Measurements from ENCODE around the gene IQGAP2.
A peak's percentile ranks its signal among the peaks of the same experiment; 100 is the strongest.

The IQGAP2 gene

GRCh38 chr5:76364226-76364589, 38.9 kb upstream of the IQGAP2 start:
- Histone ChIP-seq H4K20me1 (ENCODE audit: control insufficient read depth, insufficient read depth, low read depth, low read length) (no peaks in the 10 kb centered on the region), H3K9me3 (ENCODE audit: control insufficient read depth, insufficient read depth, low read length) (no peaks in the 10 kb centered on the region), H3K4me2 (ENCODE audit: low read length) (no peak overlapping the region), H3K27me3 (ENCODE audit: control insufficient read depth, low read length) (no peaks in the 10 kb centered on the region), H3K9me2 (replicated peaks; ENCODE audit: control insufficient read depth, low read length) (no peaks in the 10 kb centered on the region), H3K4me3 (ENCODE audit: low read length) (no peak overlapping the region), H3K79me2 (ENCODE audit: control insufficient read depth, low read length) (no peaks in the 10 kb centered on the region), H3K27ac (ENCODE audit: low read depth, low read length) (no peak overlapping the region), H3K36me3 (ENCODE audit: control insufficient read depth, low read length) (no peaks in the 10 kb centered on the region), H3F3A (ENCODE audit: control insufficient read depth, insufficient read depth) (no peaks in the 10 kb centered on the region), H3K4me1 (ENCODE audit: control insufficient read depth, low read length) (peaks cover 54% of the 10 kb centered on the region)
- TF ChIP-seq, protein P1, sequence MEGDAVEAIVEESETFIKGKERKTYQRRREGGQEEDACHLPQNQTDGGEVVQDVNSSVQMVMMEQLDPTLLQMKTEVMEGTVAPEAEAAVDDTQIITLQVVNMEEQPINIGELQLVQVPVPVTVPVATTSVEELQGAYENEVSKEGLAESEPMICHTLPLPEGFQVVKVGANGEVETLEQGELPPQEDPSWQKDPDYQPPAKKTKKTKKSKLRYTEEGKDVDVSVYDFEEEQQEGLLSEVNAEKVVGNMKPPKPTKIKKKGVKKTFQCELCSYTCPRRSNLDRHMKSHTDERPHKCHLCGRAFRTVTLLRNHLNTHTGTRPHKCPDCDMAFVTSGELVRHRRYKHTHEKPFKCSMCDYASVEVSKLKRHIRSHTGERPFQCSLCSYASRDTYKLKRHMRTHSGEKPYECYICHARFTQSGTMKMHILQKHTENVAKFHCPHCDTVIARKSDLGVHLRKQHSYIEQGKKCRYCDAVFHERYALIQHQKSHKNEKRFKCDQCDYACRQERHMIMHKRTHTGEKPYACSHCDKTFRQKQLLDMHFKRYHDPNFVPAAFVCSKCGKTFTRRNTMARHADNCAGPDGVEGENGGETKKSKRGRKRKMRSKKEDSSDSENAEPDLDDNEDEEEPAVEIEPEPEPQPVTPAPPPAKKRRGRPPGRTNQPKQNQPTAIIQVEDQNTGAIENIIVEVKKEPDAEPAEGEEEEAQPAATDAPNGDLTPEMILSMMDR (IDR thresholded peaks at IDR 0.05; ENCODE audit: low read depth, low read length, poor library complexity, severe bottlenecking): no peak
- TF ChIP-seq EZH2phosphoT487 (IDR thresholded peaks at IDR 0.05; ENCODE audit: borderline replicate concordance, low read length): no peak

DNA sequence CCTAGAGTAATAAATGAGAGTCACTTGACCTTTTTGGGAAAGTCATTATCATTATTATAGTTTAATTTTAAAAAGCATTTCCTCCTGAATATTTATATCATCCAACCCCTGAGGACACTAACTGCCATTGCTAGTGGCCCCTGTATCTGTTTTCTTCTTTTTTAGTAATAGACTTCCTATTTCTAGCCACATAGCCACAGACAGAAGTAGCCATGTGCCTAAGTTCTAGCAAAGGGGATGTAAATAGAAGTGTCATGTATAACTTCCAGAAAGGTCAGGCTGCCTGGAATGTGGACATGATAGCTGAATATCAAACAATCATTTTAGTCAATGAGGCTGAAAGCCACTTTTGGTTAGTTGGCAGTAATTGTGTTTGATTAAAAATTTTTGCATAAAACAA, 37.5 kb upstream of the IQGAP2 start:
- Histone ChIP-seq H3K27ac (ENCODE audit: low read depth, low read length) (0 out of 2 replicates have a peak overlapping the region, but pooled peaks have one; percentile 12), H3K9me3 (ENCODE audit: control insufficient read depth, insufficient read depth, low read length) (no peaks in the 10 kb centered on the region), H3K27me3 (ENCODE audit: control insufficient read depth, low read length) (no peaks in the 10 kb centered on the region), H3K4me1 (ENCODE audit: control insufficient read depth, low read length) (peaks cover 54% of the 10 kb centered on the region), H3K79me2 (ENCODE audit: control insufficient read depth, low read length) (no peaks in the 10 kb centered on the region), H3K4me2 (ENCODE audit: low read length) (peak overlapping the region; percentile 50), H4K20me1 (ENCODE audit: control insufficient read depth, insufficient read depth, low read depth, low read length) (no peaks in the 10 kb centered on the region), H3F3A (ENCODE audit: control insufficient read depth, insufficient read depth) (no peaks in the 10 kb centered on the region), H3K9me2 (replicated peaks; ENCODE audit: control insufficient read depth, low read length) (no peaks in the 10 kb centered on the region), H3K4me3 (ENCODE audit: low read length) (peak overlapping the region; percentile 24), H3K36me3 (ENCODE audit: control insufficient read depth, low read length) (no peaks in the 10 kb centered on the region)
- no peak for TF ChIP-seq EZH2phosphoT487 (IDR thresholded peaks at IDR 0.05; ENCODE audit: borderline replicate concordance, low read length)
- TF ChIP-seq, protein P1 (IDR thresholded peaks at IDR 0.05; ENCODE audit: low read depth, low read length, poor library complexity, severe bottlenecking): no peak

GRCh38 chr5:76366596-76366995, 36.5 kb upstream of the IQGAP2 start:
- no peaks in the 10 kb centered on the region for H3K9me2 ChIP-seq (replicated peaks; ENCODE audit: control insufficient read depth, low read length)
- no peaks in the 10 kb centered on the region for H3K36me3 ChIP-seq (ENCODE audit: control insufficient read depth, low read length)
- no peak overlapping the region for H3K4me3 ChIP-seq (ENCODE audit: low read length)
- H3K4me2 ChIP-seq (ENCODE audit: low read length): no peak overlapping the region
- H3K4me1 ChIP-seq (ENCODE audit: control insufficient read depth, low read length): peaks cover 54% of the 10 kb centered on the region
- H3F3A ChIP-seq (ENCODE audit: control insufficient read depth, insufficient read depth): no peaks in the 10 kb centered on the region
- H3K27ac ChIP-seq (ENCODE audit: low read depth, low read length): no peak overlapping the region
- TF ChIP-seq EZH2phosphoT487 (IDR thresholded peaks at IDR 0.05; ENCODE audit: borderline replicate concordance, low read length): no peak
- TF ChIP-seq, protein P1 (IDR thresholded peaks at IDR 0.05; ENCODE audit: low read depth, low read length, poor library complexity, severe bottlenecking): no peak
- H4K20me1 ChIP-seq (ENCODE audit: control insufficient read depth, insufficient read depth, low read depth, low read length): no peaks in the 10 kb centered on the region
- H3K79me2 ChIP-seq (ENCODE audit: control insufficient read depth, low read length): no peaks in the 10 kb centered on the region
- no peaks in the 10 kb centered on the region for H3K27me3 ChIP-seq (ENCODE audit: control insufficient read depth, low read length)
- H3K9me3 ChIP-seq (ENCODE audit: control insufficient read depth, insufficient read depth, low read length): no peaks in the 10 kb centered on the region

Measured in DOHH2 (cell line).